ENCODE data around the gene AK9.

Gene AK9

GRCh38 chr6:109561844-109562243 is 129.2 kb downstream of the AK9 start:
- peaks cover 8 to 20% (median 20%) of the 10 kb centered on the region in 3 donors for H3K36me3 ChIP-seq
- no peaks in the 10 kb centered on the region for H3K27me3 ChIP-seq
- DNase-seq: no peak
- intact Hi-C loops (cut with DNase I; ENCODE audit: low total_unique reads): no loop called here
- no peaks in the 10 kb centered on the region for H3K4me1 ChIP-seq
- TF ChIP-seq CTCF (IDR thresholded peaks at IDR 0.05): no peak
- H3K27ac ChIP-seq: no peak overlapping the region
- no peak overlapping the region for H3K4me3 ChIP-seq
- peaks cover 0 to 16% (median 10%) of the 10 kb centered on the region in 3 donors for H3K9me3 ChIP-seq

GRCh38 chr6:109531446-109531845 is 159.6 kb downstream of the AK9 start:
- DNase-seq: no peak
- Histone ChIP-seq H3K9me3 (no peaks in the 10 kb centered on the region), H3K4me1 (no peaks in the 10 kb centered on the region), H3K27me3 (no peaks in the 10 kb centered on the region), H3K4me3 (no peak overlapping the region), H3K36me3 (no peaks in the 10 kb centered on the region), H3K27ac (no peak overlapping the region)
- intact Hi-C loops (cut with DNase I; ENCODE audit: low total_unique reads): no loop called here
- TF ChIP-seq CTCF (IDR thresholded peaks at IDR 0.05): no peak

GRCh38 chr6:109527989-109528388 is 163.0 kb downstream of the AK9 start:
- DNase-seq: no peak
- intact Hi-C loops (cut with DNase I; ENCODE audit: low total_unique reads): no loop called here
- Histone ChIP-seq H3K9me3 (peaks cover 0 to 7% (median 0%) of the 10 kb centered on the region in 3 donors), H3K27me3 (no peaks in the 10 kb centered on the region), H3K36me3 (no peaks in the 10 kb centered on the region), H3K4me3 (no peak overlapping the region), H3K4me1 (peaks cover 0 to 3% (median 0%) of the 10 kb centered on the region in 4 donors), H3K27ac (no peak overlapping the region)
- no peak for TF ChIP-seq CTCF (IDR thresholded peaks at IDR 0.05)

GRCh38 chr6:109526905-109527628 is 163.9 kb downstream of the AK9 start:
- TF ChIP-seq CTCF (IDR thresholded peaks at IDR 0.05): peak; percentile 46 to 47
- Histone ChIP-seq H3K36me3 (no peaks in the 10 kb centered on the region), H3K27ac (no peak overlapping the region), H3K4me1 (peaks cover 0 to 3% (median 0%) of the 10 kb centered on the region in 4 donors), H3K4me3 (no peak overlapping the region), H3K9me3 (peaks cover 0 to 7% (median 0%) of the 10 kb centered on the region in 3 donors), H3K27me3 (no peaks in the 10 kb centered on the region)
- DNase-seq: no peak
- intact Hi-C loops (cut with DNase I; ENCODE audit: low total_unique reads): no loop called here

GRCh38 chr6:109524129-109524528 is 166.9 kb downstream of the AK9 start:
- H3K27ac ChIP-seq: no peak overlapping the region
- no peak for TF ChIP-seq CTCF (IDR thresholded peaks at IDR 0.05)
- no peaks in the 10 kb centered on the region for H3K36me3 ChIP-seq
- no peak for DNase-seq
- intact Hi-C loops (cut with DNase I; ENCODE audit: low total_unique reads): no loop called here
- H3K27me3 ChIP-seq: no peaks in the 10 kb centered on the region
- no peak overlapping the region for H3K4me3 ChIP-seq
- H3K9me3 ChIP-seq: peaks cover 0 to 7% (median 0%) of the 10 kb centered on the region in 3 donors
- peaks cover 0 to 3% (median 0%) of the 10 kb centered on the region in 4 donors for H3K4me1 ChIP-seq
